Thyroid gland (tissue), 4 donors: ENCODE measurements around the gene SLC9A4.

Experiments used
- POLR2A ChIP-seq, 2 donors: fragments of 450-650 bp; IDR thresholded peaks; one replicate each; pipeline ENCODE4 v1.6.1; 2017; ENCODE audit warnings: antibody characterized with exemption in 2 of 2, mild to moderate bottlenecking in 2 of 2, moderate library complexity in 1 of 2
- TF ChIP-seq, protein P1 (sequence below), 6 experiments: fragments of 200-600 bp in 3 of 6; fragments of 450-650 bp in 3 of 6; sonication (generic) in 3 of 6; IDR thresholded peaks; one replicate each; pipeline ENCODE4 v1.5.1; 2016 to 2019; ENCODE audit warnings: antibody characterized with exemption in 6 of 6, mild to moderate bottlenecking in 2 of 6, inconsistent platforms in 1 of 6, moderate library complexity in 1 of 6

DNA sequence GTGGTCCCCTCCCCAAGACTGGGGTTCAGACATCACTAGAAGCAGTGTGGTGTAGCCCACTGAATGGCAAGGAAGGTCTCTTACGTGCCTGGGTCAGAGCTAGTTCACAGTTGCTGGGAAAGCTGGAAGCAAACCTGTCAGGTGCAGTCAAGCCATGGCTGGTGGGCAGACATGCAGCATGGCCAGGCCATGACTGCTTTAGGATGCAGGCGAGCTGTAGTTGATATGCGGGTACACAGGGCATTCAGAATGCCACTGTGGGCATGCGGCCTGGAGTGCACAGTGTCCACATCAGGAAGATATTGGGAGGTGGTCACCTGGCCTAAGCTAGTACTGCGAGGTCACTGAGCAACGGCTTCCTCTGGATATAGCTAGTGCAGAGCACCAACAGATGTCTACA, 11.8 kb upstream of the SLC9A4 start:
- TF ChIP-seq, protein P1, sequence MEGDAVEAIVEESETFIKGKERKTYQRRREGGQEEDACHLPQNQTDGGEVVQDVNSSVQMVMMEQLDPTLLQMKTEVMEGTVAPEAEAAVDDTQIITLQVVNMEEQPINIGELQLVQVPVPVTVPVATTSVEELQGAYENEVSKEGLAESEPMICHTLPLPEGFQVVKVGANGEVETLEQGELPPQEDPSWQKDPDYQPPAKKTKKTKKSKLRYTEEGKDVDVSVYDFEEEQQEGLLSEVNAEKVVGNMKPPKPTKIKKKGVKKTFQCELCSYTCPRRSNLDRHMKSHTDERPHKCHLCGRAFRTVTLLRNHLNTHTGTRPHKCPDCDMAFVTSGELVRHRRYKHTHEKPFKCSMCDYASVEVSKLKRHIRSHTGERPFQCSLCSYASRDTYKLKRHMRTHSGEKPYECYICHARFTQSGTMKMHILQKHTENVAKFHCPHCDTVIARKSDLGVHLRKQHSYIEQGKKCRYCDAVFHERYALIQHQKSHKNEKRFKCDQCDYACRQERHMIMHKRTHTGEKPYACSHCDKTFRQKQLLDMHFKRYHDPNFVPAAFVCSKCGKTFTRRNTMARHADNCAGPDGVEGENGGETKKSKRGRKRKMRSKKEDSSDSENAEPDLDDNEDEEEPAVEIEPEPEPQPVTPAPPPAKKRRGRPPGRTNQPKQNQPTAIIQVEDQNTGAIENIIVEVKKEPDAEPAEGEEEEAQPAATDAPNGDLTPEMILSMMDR (IDR thresholded peaks at IDR 0.05) = no peak
- TF ChIP-seq POLR2A (IDR thresholded peaks at IDR 0.05) = no peak
